Epithelial cell of esophagus (primary cell): ENCODE data around the gene SNTB2.

ENCODE experiments used
- DNase-seq: peaks from one replicate; pipeline ENCODE4 v3.0.0; 2010; ENCODE audit warnings: low read depth
- H3K4me3 ChIP-seq: 2 replicates; pipeline ENCODE4 v1.5.1; 2011; ENCODE audit warnings: mild to moderate bottlenecking, low read length, control low read depth
- CTCF ChIP-seq: IDR thresholded peaks from 2 replicates; pipeline ENCODE4 v1.5.1; 2011; ENCODE audit warnings: low read depth, mild to moderate bottlenecking, low read length, control low read depth, inconsistent platforms; ENCODE audit not compliant: insufficient read depth; ENCODE audit errors: missing control alignments

Gene SNTB2

GRCh38 chr16:69150146-69150865 is 36.7 kb upstream of the SNTB2 start:
- peak; percentile 77 for DNase-seq
- H3K4me3 ChIP-seq = no peak overlapping the region
- peak; percentile 73 for TF ChIP-seq CTCF

- H3K4me3 ChIP-seq = no peak overlapping the region
- TF ChIP-seq CTCF = no peak
- DNase-seq = no peak
Observed at GRCh38 chr16:69157196-69157595, 29.8 kb upstream of the SNTB2 start.

- TF ChIP-seq CTCF = no peak
- DNase-seq = no peak
Observed at GRCh38 chr16:69160192-69160591, 26.8 kb upstream of the SNTB2 start.

GRCh38 chr16:69165584-69165983 is 21.4 kb upstream of the SNTB2 start:
- no peak for TF ChIP-seq CTCF
- no peak overlapping the region for H3K4me3 ChIP-seq
- no peak for DNase-seq

More at GRCh38 chr16:69160192-69160591, 26.8 kb upstream of the SNTB2 start:
- H3K4me3 ChIP-seq = no peak overlapping the region

- no peak overlapping the region for H3K4me3 ChIP-seq
- no peak for TF ChIP-seq CTCF
- no peak for DNase-seq
Observed at GRCh38 chr16:69166221-69166833, 20.6 kb upstream of the SNTB2 start.

GRCh38 chr16:69166946-69167930 is 19.7 kb upstream of the SNTB2 start:
- peak; percentile 67 for DNase-seq

More at GRCh38 chr16:69166946-69167930, 19.7 kb upstream of the SNTB2 start:
- TF ChIP-seq CTCF = no peak
- H3K4me3 ChIP-seq = no peak overlapping the region
